BJ (cell line): ENCODE data around the gene CNTROB. TPM values are rescaled to one million over a fixed set of nuclear protein-coding genes. Genes with fewer than 3 reads are reported as not detected.

Source experiments
- CTCF ChIA-PET: fragments of 350-600 bp; formaldehyde crosslinking; extraction: SDS; loops from one replicate; lab custom pipeline; 2021; ENCODE audit warnings: antibody characterized with exemption, inconsistent platforms; lab: Yijun Ruan, JAX
- POLR2A ChIA-PET: fragments of 300-600 bp; sonication (Branson Sonifier 250); formaldehyde crosslinking; extraction: SDS; loops from one replicate; lab custom pipeline; 2021; ENCODE audit warnings: antibody characterized with exemption; lab: Charles Lee
- DNase-seq: peaks from one replicate; pipeline ENCODE4 v3.0.0-alpha.2; 2011; ENCODE audit warnings: low read depth
- H3K27me3 ChIP-seq: 2 replicates; pipeline ENCODE4 v1.6.0; 2011; ENCODE audit warnings: low read length; ENCODE audit not compliant: control insufficient read depth, insufficient read depth
- H3K36me3 ChIP-seq: 2 replicates; pipeline ENCODE4 v1.5.1; 2011; ENCODE audit warnings: low read length; ENCODE audit not compliant: control insufficient read depth, insufficient read depth
- H3K4me3 ChIP-seq: 2 replicates; pipeline ENCODE4 v1.5.1; 2011; ENCODE audit warnings: low read depth, mild to moderate bottlenecking, control low read depth, low read length
- polyA plus RNA-seq: library from polyadenylated mRNA; depleted of rRNA; stranded (reverse); fragments of >200 nt; gene quantifications from 2 replicates; pipeline ENCODE4 v1.2.3, GENCODE V29; 2011
- TF ChIP-seq, protein P1 (sequence below): IDR thresholded peaks from 2 replicates; pipeline ENCODE4 v1.5.1; 2011; ENCODE audit warnings: low read depth, mild to moderate bottlenecking, control low read depth, inconsistent platforms, low read length, moderate library complexity; ENCODE audit not compliant: insufficient read depth

CNTROB gene
- polyA plus RNA-seq, 1 experiment = 26.8 TPM

DNA sequence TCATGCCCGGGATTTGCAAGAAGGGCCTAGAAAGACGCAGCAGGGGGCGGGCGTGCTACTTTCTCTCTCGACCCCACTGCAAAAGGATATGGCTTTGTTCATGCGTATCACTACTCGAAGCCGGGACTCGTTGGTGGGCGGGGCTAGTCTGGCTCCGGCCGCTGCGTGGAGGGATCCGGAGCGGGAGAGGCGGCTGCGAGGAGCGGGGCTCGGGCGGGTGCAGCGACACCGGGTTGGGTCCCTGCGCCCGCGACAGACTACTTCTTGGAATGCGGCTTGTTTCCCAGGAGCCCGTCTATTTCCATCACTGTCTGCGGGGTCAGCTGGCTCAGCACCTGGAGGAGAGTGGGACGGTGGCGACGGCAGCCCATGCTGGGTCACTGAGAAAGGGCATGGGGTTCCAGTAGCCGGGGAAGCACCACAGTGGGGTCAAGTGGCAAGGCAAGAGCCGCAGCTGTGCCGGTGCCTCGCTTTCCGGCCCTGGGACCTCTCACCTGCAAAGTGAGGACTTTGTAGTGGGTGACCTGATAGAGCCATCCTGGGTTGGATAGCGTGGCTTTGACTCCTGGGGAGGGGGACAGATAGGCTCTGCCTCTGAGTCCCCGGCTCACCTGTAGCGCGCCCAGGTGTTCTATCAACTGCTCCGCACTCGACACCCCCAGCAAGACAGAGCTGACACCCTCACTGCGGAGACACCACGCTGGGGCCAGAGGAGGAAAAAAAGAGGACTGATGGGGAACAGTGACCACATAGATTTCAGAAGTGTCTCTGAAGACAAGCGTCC lies 9.0 kb upstream of the CNTROB start:
- DNase-seq = no peak
- CTCF ChIA-PET = interaction anchor here (1.0 to 4.0 kb wide), 2 partner anchors 10 to 66 kb away, joined by 3 to 15 read pairs; no protein-coding TSS in a partner anchor
- TF ChIP-seq, protein P1, sequence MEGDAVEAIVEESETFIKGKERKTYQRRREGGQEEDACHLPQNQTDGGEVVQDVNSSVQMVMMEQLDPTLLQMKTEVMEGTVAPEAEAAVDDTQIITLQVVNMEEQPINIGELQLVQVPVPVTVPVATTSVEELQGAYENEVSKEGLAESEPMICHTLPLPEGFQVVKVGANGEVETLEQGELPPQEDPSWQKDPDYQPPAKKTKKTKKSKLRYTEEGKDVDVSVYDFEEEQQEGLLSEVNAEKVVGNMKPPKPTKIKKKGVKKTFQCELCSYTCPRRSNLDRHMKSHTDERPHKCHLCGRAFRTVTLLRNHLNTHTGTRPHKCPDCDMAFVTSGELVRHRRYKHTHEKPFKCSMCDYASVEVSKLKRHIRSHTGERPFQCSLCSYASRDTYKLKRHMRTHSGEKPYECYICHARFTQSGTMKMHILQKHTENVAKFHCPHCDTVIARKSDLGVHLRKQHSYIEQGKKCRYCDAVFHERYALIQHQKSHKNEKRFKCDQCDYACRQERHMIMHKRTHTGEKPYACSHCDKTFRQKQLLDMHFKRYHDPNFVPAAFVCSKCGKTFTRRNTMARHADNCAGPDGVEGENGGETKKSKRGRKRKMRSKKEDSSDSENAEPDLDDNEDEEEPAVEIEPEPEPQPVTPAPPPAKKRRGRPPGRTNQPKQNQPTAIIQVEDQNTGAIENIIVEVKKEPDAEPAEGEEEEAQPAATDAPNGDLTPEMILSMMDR = no peak
- Histone ChIP-seq H3K36me3 (no peaks in the 10 kb centered on the region), H3K4me3 (peak overlapping the region; percentile 47), H3K27me3 (no peaks in the 10 kb centered on the region)
- POLR2A ChIA-PET = no interaction called here

DNA sequence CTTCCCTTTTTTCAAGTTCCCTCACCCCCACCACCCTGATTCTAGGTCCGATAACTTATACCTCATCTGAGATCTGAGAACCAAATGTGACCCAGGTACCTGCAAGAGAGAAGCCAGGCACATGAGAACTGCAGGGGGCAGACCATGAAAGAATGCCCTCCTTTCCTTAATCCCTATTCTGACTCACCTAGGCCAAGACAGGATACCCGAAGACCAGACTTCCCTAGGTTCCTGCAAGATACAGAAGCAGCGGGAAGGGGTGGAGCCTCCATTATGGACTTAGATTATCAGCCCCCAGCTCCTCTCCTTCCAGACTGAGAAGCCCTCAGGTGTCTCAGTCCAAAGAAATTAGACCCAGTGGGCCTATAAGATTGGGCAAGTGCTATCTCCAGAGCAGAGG lies 4.4 kb upstream of the CNTROB start:
- DNase-seq = no peak
- Histone ChIP-seq H3K4me3 (no peak overlapping the region), H3K36me3 (no peaks in the 10 kb centered on the region; the same call in 1 of the 2 replicates), H3K27me3 (no peaks in the 10 kb centered on the region)
- TF ChIP-seq, protein P1 = no peak
- ChIA-PET CTCF (no interaction called here), POLR2A (no interaction called here)

- CTCF ChIA-PET = interaction anchor here (0.6 to 1.2 kb wide), 3 partner anchors 13 to 60 kb away, joined by 3 read pairs; partner anchors contain the start of gene RNF227
- TF ChIP-seq, protein P1 = no peak
- POLR2A ChIA-PET = no interaction called here
- H3K27me3 ChIP-seq = no peaks in the 10 kb centered on the region
- no peak for DNase-seq
- H3K4me3 ChIP-seq = peak within 1 kb of the TSS; percentile 51
- H3K36me3 ChIP-seq = no peaks in the 10 kb centered on the region; the same call in 1 of the 2 replicates
Measured at GRCh38 chr17:7929158-7930023, 2.6 kb upstream of the CNTROB start, which contains the start of gene KCNAB3. TSS of gene KCNAB3 (minus strand) at chr17:7929856. CDS start at chr17:7929435, 421 bp downstream.

DNA sequence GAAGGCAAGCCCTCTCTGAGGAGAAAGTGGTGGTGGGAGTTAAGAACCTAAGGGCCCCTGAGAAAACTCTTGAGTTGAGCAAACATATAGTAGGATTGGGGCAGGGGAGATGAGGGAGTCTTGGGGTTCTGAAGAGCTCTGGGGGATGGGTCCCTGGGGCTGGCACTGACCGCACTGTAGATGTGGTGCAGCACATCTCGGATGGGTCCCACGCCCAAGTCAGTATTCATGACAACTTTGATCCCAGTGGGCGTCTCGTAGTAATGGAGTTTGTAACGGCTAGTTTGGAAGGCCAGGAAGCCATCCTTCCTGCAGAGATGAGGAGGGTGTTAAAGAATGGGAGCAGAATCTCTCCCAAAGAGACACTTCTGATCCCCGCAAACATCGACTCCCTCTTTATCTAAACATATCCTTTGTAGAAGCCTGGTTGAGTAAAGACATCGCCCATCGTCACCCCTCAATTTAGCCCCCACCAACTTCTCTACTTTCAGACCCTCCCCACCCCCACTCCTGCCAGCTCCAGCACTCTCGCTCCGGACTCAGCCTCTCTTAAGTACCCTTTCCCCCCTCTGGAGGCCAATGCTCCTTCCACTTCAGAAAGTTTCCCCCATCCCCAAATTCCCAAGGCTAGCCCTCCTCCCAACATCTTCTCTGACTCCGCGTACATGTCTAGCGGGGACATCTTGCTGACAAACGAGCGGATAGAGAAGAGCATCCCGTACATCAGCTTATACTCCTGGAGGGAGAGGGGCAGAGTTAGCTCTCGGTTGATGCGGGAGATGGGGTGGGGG lies 970 bp upstream of the CNTROB start:
- no peaks in the 10 kb centered on the region for H3K27me3 ChIP-seq
- TF ChIP-seq, protein P1 = no peak
- no peaks in the 10 kb centered on the region; the same call in none of the 2 replicates for H3K36me3 ChIP-seq
- H3K4me3 ChIP-seq = peak overlapping the region; percentile 68
- no peak for DNase-seq
- CTCF ChIA-PET = interaction anchor here (0.6 to 4.9 kb wide), 10 partner anchors 9 to 188 kb away, joined by 3 to 46 read pairs (median 3); no protein-coding TSS in a partner anchor
- POLR2A ChIA-PET = interaction anchor here (1.0 kb wide), 1 partner anchor 42 kb away, joined by 5 read pairs; no protein-coding TSS in a partner anchor
